SK-N-SH (cell line): ENCODE measurements around the gene DCX. TPM values are rescaled to one million over a fixed set of nuclear protein-coding genes. Genes with fewer than 3 reads are reported as not detected.

Experiments
- CTCF ChIA-PET: fragments of 300-600, 350-600 bp; formaldehyde crosslinking; extraction: SDS; loops from one replicate; lab custom pipeline; 2021; lab: Yijun Ruan, JAX
- POLR2A ChIA-PET: fragments of 350-600 bp; sonication (Branson Sonifier 250); formaldehyde crosslinking; extraction: SDS; loops from one replicate; lab custom pipeline; 2020; ENCODE audit warnings: antibody characterized with exemption, inconsistent platforms; lab: Yijun Ruan, JAX
- DNase-seq: peaks from one replicate; pipeline ENCODE4 v3.0.0; 2012
- H2AFZ ChIP-seq: fragments of 200-600 bp; sonication (generic); 2 replicates; pipeline ENCODE4 v1.8.1; 2016; ENCODE audit warnings: antibody characterized with exemption, mild to moderate bottlenecking, low read depth
- H3F3A ChIP-seq: fragments of 200-600 bp; sonication (generic); replicated peaks from 2 replicates; pipeline ENCODE3; 2016; ENCODE audit warnings: antibody characterized with exemption, mild to moderate bottlenecking; ENCODE audit not compliant: insufficient read depth
- H3K27ac ChIP-seq, 2 experiments: fragments of 200-500 bp in 1 of 2; fragments of 200-600 bp in 1 of 2; sonication (Bioruptor generic) in 1 of 2; sonication (generic), shearing (Covaris generic) in 1 of 2; 2 replicates each; pipeline versions ENCODE4 v1.5.1 to v1.6.1; 2014 to 2016; ENCODE audit warnings: low read depth in 2 of 2, inconsistent platforms in 1 of 2, low read length in 1 of 2, mild to moderate bottlenecking in 1 of 2, mixed read lengths in 1 of 2
- H3K27me3 ChIP-seq: fragments of 200-600 bp; sonication (generic), shearing (Covaris generic); 2 replicates; pipeline ENCODE4 v1.6.1; 2016; ENCODE audit warnings: mixed run types; ENCODE audit not compliant: insufficient read depth
- H3K36me3 ChIP-seq, 2 experiments: fragments of 200-500 bp in 1 of 2; fragments of 200-600 bp in 1 of 2; sonication (Bioruptor generic) in 1 of 2; sonication (generic) in 1 of 2; replicated peaks in 1 of 2; 2 replicates each; pipeline versions ENCODE3 to v1.5.1; 2014 to 2016; ENCODE audit warnings: low read length in 1 of 2, mild to moderate bottlenecking in 1 of 2; ENCODE audit not compliant: insufficient read depth in 2 of 2, control insufficient read depth in 1 of 2
- H3K4me1 ChIP-seq, 2 experiments: fragments of 200-500 bp in 1 of 2; fragments of 200-600 bp in 1 of 2; sonication (Bioruptor generic) in 1 of 2; sonication (generic), shearing (Covaris generic) in 1 of 2; 2 replicates each; pipeline versions ENCODE4 v1.5.1 to v1.6.1; 2014 to 2016; ENCODE audit warnings: low read depth in 1 of 2, low read length in 1 of 2, mixed run types in 1 of 2; ENCODE audit not compliant: insufficient read depth in 2 of 2, control insufficient read depth in 1 of 2
- H3K4me2 ChIP-seq: fragments of 200-600 bp; sonication (generic), shearing (Covaris generic); 2 replicates; pipeline ENCODE4 v1.6.1; 2017; ENCODE audit warnings: mixed run types
- H3K4me3 ChIP-seq, 2 experiments: fragments of 200-500 bp in 1 of 2; fragments of 200-600 bp in 1 of 2; sonication (Bioruptor generic) in 1 of 2; sonication (generic), shearing (Covaris generic) in 1 of 2; 2 replicates each; pipeline versions ENCODE4 v1.5.1 to v1.8.1; 2014 to 2016; ENCODE audit warnings: low read depth in 2 of 2, inconsistent platforms in 1 of 2, low read length in 1 of 2, mild to moderate bottlenecking in 1 of 2, mixed read lengths in 1 of 2, moderate library complexity in 1 of 2
- H3K79me2 ChIP-seq: fragments of 200-600 bp; sonication (generic); 2 replicates; pipeline ENCODE4 v1.8.1; 2017; ENCODE audit warnings: mild to moderate bottlenecking; ENCODE audit not compliant: insufficient read depth
- H3K9ac ChIP-seq: fragments of 200-600 bp; sonication (generic); 2 replicates; pipeline ENCODE4 v1.6.1; 2017; ENCODE audit warnings: mixed run types
- H3K9me2 ChIP-seq: fragments of 200-600 bp; sonication (generic); 2 replicates; pipeline ENCODE4 v1.6.1; 2017; ENCODE audit warnings: mixed run types
- H3K9me3 ChIP-seq: fragments of 200-600 bp; sonication (generic); 2 replicates; pipeline ENCODE4 v1.6.1; 2017; ENCODE audit warnings: mixed run types, mild to moderate bottlenecking, moderate library complexity
- H4K20me1 ChIP-seq: fragments of 200-600 bp; sonication (generic); 2 replicates; pipeline ENCODE4 v1.6.1; 2017; ENCODE audit warnings: mild to moderate bottlenecking, mixed run types; ENCODE audit not compliant: insufficient read depth
- CHD2 ChIP-seq: fragments of 150-350 bp; IDR thresholded peaks from 2 replicates; pipeline ENCODE4 v1.6.1; 2018; ENCODE audit warnings: low read length; ENCODE audit not compliant: partially characterized antibody
- CTCF ChIP-seq: fragments of 200-600 bp; sonication (generic); IDR thresholded peaks from 2 replicates; pipeline ENCODE4 v1.6.1; 2017; ENCODE audit warnings: antibody characterized with exemption, mild to moderate bottlenecking, moderate library complexity
- ELF1 ChIP-seq: IDR thresholded peaks from 2 replicates; pipeline ENCODE4 v1.4.0; 2012
- EP300 ChIP-seq, 2 experiments: IDR thresholded peaks; 2 replicates each; pipeline versions ENCODE4 v1.4.0 to v1.6.1; 2012; ENCODE audit warnings: borderline replicate concordance in 1 of 2, low read depth in 1 of 2, low read length in 1 of 2
- EZH2phosphoT487 ChIP-seq: fragments of 200-600 bp; sonication (generic); IDR thresholded peaks from 2 replicates; pipeline ENCODE4 v1.6.1; 2017; ENCODE audit warnings: low read depth, mixed run types, mild to moderate bottlenecking, antibody characterized with exemption, moderate library complexity, borderline replicate concordance
- FOXJ3 ChIP-seq: sonication (generic); formaldehyde crosslinking; IDR thresholded peaks from 2 replicates; pipeline ENCODE4 v1.5.1; 2020; ENCODE audit warnings: mild to moderate bottlenecking, missing genetic modification reagents
- FOXM1 ChIP-seq: IDR thresholded peaks from 2 replicates; pipeline ENCODE4 v1.4.0; 2012; ENCODE audit warnings: low read depth, mild to moderate bottlenecking
- MAX ChIP-seq: IDR thresholded peaks from 2 replicates; pipeline ENCODE4 v1.4.0; 2012; ENCODE audit warnings: low read depth
- MEF2A ChIP-seq: IDR thresholded peaks from 2 replicates; pipeline ENCODE4 v1.4.0; 2012; ENCODE audit warnings: low read depth, borderline replicate concordance
- MXI1 ChIP-seq: IDR thresholded peaks from 2 replicates; pipeline ENCODE4 v1.6.1; 2012; ENCODE audit warnings: mild to moderate bottlenecking, low read depth, low read length, improper control_type of control experiment
- NFIC ChIP-seq: IDR thresholded peaks from 2 replicates; pipeline ENCODE4 v1.4.0; 2012; ENCODE audit warnings: borderline replicate concordance
- RAD21 ChIP-seq: IDR thresholded peaks from 2 replicates; pipeline ENCODE4 v1.6.1; 2012; ENCODE audit warnings: mild to moderate bottlenecking, low read length
- RXRA ChIP-seq: IDR thresholded peaks from 2 replicates; pipeline ENCODE4 v1.4.0; 2012; ENCODE audit warnings: low read depth, mild to moderate bottlenecking, borderline replicate concordance
- SIN3A ChIP-seq: IDR thresholded peaks from 2 replicates; pipeline ENCODE4 v1.6.1; 2012; ENCODE audit warnings: low read depth, mild to moderate bottlenecking, low read length, moderate library complexity, borderline replicate concordance
- SMC3 ChIP-seq: IDR thresholded peaks from 2 replicates; pipeline ENCODE4 v1.6.1; 2012; ENCODE audit warnings: low read depth, low read length, improper control_type of control experiment
- TEAD4 ChIP-seq: IDR thresholded peaks from 2 replicates; pipeline ENCODE4 v1.4.0; 2012; ENCODE audit warnings: mild to moderate bottlenecking, borderline replicate concordance; ENCODE audit not compliant: insufficient read depth
- YY1 ChIP-seq: IDR thresholded peaks from 2 replicates; pipeline ENCODE4 v1.4.0; 2012; ENCODE audit warnings: low read depth, mild to moderate bottlenecking
- whole genome bisulfite sequencing: methylation state at CpG from one replicate; pipeline ENCODE4 v1.1.6; 2017; ENCODE audit warnings: low lambda C conversion rate; 5-methylcytosine and 5-hydroxymethylcytosine counted together
- polyA plus RNA-seq, 3 experiments: library from polyadenylated mRNA; depleted of rRNA; stranded (reverse); fragments of >200 nt; gene quantifications; 2 replicates each; pipeline ENCODE4 v1.2.3, GENCODE V29; 2012
- TF ChIP-seq, protein P1 (sequence below): IDR thresholded peaks from 2 replicates; pipeline ENCODE4 v1.4.0; 2012; ENCODE audit warnings: low read depth, borderline replicate concordance
- TF ChIP-seq, protein P2 (sequence below): fragments of 150-350 bp; IDR thresholded peaks from 2 replicates; pipeline ENCODE4 v1.6.1; 2017; ENCODE audit warnings: antibody characterized with exemption, low read length, low read depth, borderline replicate concordance
- TF ChIP-seq, protein P3 (sequence below): IDR thresholded peaks from 2 replicates; pipeline ENCODE4; 2012

Gene DCX
- polyA plus RNA-seq, 1 of the 3 experiments (the other 2 are of a cell fraction) = 0.26 TPM

DNA sequence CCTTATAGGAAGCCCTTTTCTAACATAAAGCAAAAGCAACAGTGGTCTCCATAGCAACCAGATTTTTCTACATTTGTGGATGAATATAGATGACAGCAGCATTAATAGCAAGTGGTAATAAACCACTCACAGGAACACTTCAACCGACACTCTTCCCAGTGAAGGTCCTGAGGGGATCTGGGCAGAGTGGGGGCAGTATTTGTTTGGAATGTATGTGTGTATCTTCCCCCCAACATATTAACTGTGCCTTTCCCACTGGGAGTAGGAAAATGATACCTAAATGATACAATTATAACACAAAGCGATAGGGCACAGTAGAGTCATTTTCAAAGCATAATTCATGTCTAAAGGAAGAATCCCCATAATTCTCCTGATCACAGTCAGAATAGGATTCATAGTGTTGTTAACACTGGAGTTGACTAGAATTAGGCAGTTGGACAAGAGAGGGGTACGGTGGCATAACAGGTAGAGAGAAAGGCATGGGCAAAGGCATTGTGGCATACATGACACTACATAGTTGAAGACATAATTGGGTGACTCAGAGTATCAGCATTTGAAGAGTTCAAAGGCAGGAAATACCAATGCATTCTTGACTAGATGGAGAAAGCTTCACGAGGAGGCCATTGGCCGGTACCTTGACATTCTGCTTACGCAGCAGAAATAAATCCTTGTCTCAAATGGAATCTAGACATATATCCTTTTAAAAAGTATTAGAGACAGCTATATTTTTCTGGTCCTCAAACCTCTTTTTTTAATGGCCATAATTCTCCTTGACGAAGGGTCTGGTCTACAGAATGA lies 156.9 kb downstream of the DCX start:
- no peak overlapping the region for H3K4me2 ChIP-seq
- H3K27ac ChIP-seq = no peak overlapping the region
- H3K36me3 ChIP-seq = no peaks in the 10 kb centered on the region
- H3K9ac ChIP-seq = no peak overlapping the region
- WGBS = 37% methylated on average over 7 of the region's 7 CpGs
- H3K4me3 ChIP-seq = no peak overlapping the region
- no peaks in the 10 kb centered on the region for H3K9me2 ChIP-seq
- no peaks in the 10 kb centered on the region for H3K9me3 ChIP-seq
- H3K4me1 ChIP-seq = no peaks in the 10 kb centered on the region
- H3F3A ChIP-seq = no peaks in the 10 kb centered on the region
- no peak for DNase-seq
- no peaks in the 10 kb centered on the region for H3K79me2 ChIP-seq
- CTCF ChIA-PET = interaction anchor here (0.7 kb wide), 1 partner anchor 11 kb away, joined by 3 read pairs; no protein-coding TSS in a partner anchor
- POLR2A ChIA-PET = no interaction called here
- no peaks in the 10 kb centered on the region for H4K20me1 ChIP-seq
- no peak overlapping the region for H2AFZ ChIP-seq
- TF ChIP-seq FOXM1 (no peak), SIN3A (no peak)
- peaks cover 12% of the 10 kb centered on the region; the same call in 1 of the 2 replicates for H3K27me3 ChIP-seq

GRCh38 chrX:111244235-111244750 lies 167.7 kb downstream of the DCX start:
- Histone ChIP-seq H3K36me3 (no peaks in the 10 kb centered on the region), H3K27me3 (peaks cover 29% of the 10 kb centered on the region), H3K9ac (no peak overlapping the region), H3K4me3 (no peak overlapping the region), H3K79me2 (no peaks in the 10 kb centered on the region), H3K9me2 (no peaks in the 10 kb centered on the region), H3K4me1 (no peaks in the 10 kb centered on the region), H3K4me2 (no peak overlapping the region), H3F3A (no peaks in the 10 kb centered on the region), H2AFZ (no peak overlapping the region), H3K27ac (no peak overlapping the region), H4K20me1 (no peaks in the 10 kb centered on the region), H3K9me3 (no peaks in the 10 kb centered on the region)
- peak; percentile 50 for DNase-seq
- WGBS = 8% methylated on average over 2 of the region's 2 CpGs
- CTCF ChIA-PET = interaction anchor here (0.6 to 2.5 kb wide), 35 partner anchors 10 to 1097 kb away, joined by 3 to 22 read pairs (median 4); partner anchors contain the start of gene DCX
- POLR2A ChIA-PET = no interaction called here
- TF ChIP-seq MEF2A (no peak), RXRA (no peak), NFIC (no peak), RAD21 (peak; percentile 81), SMC3 (peak; percentile 49; the same call in 1 of the 2 replicates), CHD2 (no peak), CTCF (peak; percentile 75), FOXJ3 (CRISPR knock-in tag) (no peak), MXI1 (no peak), SIN3A (no peak), EZH2phosphoT487 (no peak), MAX (no peak), TEAD4 (no peak), EP300 (IDR thresholded peaks at IDR 0.05; ENCODE audit: borderline replicate concordance in 1 of 2, low read depth in 1 of 2, low read length in 1 of 2) (no peak), YY1 (no peak), ELF1 (no peak)
- TF ChIP-seq, protein P1, sequence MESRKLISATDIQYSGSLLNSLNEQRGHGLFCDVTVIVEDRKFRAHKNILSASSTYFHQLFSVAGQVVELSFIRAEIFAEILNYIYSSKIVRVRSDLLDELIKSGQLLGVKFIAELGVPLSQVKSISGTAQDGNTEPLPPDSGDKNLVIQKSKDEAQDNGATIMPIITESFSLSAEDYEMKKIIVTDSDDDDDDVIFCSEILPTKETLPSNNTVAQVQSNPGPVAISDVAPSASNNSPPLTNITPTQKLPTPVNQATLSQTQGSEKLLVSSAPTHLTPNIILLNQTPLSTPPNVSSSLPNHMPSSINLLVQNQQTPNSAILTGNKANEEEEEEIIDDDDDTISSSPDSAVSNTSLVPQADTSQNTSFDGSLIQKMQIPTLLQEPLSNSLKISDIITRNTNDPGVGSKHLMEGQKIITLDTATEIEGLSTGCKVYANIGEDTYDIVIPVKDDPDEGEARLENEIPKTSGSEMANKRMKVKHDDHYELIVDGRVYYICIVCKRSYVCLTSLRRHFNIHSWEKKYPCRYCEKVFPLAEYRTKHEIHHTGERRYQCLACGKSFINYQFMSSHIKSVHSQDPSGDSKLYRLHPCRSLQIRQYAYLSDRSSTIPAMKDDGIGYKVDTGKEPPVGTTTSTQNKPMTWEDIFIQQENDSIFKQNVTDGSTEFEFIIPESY = no peak
- TF ChIP-seq, protein P2, sequence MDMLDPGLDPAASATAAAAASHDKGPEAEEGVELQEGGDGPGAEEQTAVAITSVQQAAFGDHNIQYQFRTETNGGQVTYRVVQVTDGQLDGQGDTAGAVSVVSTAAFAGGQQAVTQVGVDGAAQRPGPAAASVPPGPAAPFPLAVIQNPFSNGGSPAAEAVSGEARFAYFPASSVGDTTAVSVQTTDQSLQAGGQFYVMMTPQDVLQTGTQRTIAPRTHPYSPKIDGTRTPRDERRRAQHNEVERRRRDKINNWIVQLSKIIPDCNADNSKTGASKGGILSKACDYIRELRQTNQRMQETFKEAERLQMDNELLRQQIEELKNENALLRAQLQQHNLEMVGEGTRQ = no peak
- TF ChIP-seq, protein P3, sequence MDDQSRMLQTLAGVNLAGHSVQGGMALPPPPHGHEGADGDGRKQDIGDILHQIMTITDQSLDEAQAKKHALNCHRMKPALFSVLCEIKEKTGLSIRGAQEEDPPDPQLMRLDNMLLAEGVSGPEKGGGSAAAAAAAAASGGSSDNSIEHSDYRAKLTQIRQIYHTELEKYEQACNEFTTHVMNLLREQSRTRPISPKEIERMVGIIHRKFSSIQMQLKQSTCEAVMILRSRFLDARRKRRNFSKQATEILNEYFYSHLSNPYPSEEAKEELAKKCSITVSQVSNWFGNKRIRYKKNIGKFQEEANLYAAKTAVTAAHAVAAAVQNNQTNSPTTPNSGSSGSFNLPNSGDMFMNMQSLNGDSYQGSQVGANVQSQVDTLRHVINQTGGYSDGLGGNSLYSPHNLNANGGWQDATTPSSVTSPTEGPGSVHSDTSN = no peak
